Stimulated activated naive CD8-positive, alpha-beta T cell treated with anti-CD3 and anti-CD28 coated beads, Interleukin-15, amount 100 ng/mL, for 72 hours (primary cell): Measurements from ENCODE around the gene ZSCAN30.
"Not testable (repeated sequence)": the region's sequence is repeated elsewhere in the genome, so short reads cannot be mapped to it uniquely, and the experiment has no call there.

Source experiments
- ATAC-seq: fragments of 150-1000 bp; cut with Tn5 transposase; 2 replicates; pipeline ENCODE4 v1.10.0; 2021; ENCODE audit warnings: mild to moderate bottlenecking, moderate library complexity
- DNase-seq, 2 donors: peaks; one replicate each; pipeline ENCODE4 v3.0.0; 2021 to 2022
- H3K27ac Mint-ChIP-seq, 2 donors: one replicate each; pipeline ENCODE4 v1.8.0; 2022; ENCODE audit warnings: mild to moderate bottlenecking in 2 of 2, mixed read lengths in 2 of 2, moderate library complexity in 2 of 2
- H3K27me3 Mint-ChIP-seq: one replicate; pipeline ENCODE4 v1.8.0; 2022; ENCODE audit warnings: mixed read lengths
- H3K4me1 Mint-ChIP-seq: one replicate; pipeline ENCODE4 v1.8.0; 2022; ENCODE audit warnings: mild to moderate bottlenecking, mixed read lengths
- H3K4me3 Mint-ChIP-seq, 2 donors: one replicate each; pipeline ENCODE4 v1.8.0; 2022; ENCODE audit warnings: mild to moderate bottlenecking in 2 of 2, mixed read lengths in 2 of 2, moderate library complexity in 1 of 2
- H3K9me3 Mint-ChIP-seq, 2 donors: one replicate each; pipeline ENCODE4 v1.8.0; 2022; ENCODE audit warnings: mixed read lengths in 2 of 2

Gene ZSCAN30

DNA sequence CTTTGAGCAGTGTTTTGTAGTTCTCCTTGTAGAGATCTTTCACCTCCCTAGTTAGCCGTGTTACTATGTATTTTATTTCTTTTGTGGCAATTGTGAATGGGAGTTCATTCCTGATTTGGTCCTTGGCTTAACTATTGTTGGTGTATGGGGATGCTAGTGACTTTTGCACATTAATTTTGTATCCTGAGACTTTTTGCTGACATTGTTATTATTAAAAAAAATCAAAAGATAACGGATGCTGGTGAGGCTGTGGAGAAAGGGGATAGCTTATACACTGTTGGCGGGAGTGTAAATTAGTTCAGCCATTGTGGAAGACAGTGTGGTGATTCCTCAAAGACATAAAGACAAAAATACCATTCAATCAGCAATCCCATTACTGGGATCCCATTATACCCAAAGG is 66.2 kb downstream of the ZSCAN30 start:
- H3K9me3 Mint-ChIP-seq, result no peaks in the 10 kb centered on the region
- no peaks in the 10 kb centered on the region for H3K27me3 Mint-ChIP-seq
- no peak overlapping the region for H3K4me3 Mint-ChIP-seq
- no peaks in the 10 kb centered on the region for H3K4me1 Mint-ChIP-seq
- DNase-seq (no peak), ATAC-seq (no peak)
- no peak overlapping the region for H3K27ac Mint-ChIP-seq

DNA sequence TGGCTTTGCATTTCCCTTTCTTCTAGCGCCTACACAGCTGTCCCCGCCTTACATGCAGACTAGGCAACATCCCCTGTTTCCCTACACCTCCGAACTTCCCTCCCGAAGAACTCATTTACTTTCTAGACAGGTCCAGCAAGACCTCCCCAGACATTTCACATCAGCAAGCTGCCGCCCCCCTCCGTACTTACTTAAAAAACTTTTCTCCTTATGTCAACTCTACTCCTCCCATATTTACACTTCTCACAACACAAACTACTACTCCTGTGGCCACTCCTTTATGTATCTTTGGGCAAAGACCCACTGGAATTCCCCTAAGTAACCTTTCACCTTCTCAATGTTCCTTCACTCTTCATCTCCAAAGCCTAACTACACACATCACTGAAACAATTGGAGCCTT is 69.6 kb downstream of the ZSCAN30 start:
- no peaks in the 10 kb centered on the region for H3K4me1 Mint-ChIP-seq
- H3K27ac Mint-ChIP-seq, result no peak overlapping the region
- H3K27me3 Mint-ChIP-seq, result no peaks in the 10 kb centered on the region
- no peak for DNase-seq
- no peaks in the 10 kb centered on the region for H3K9me3 Mint-ChIP-seq
- no peak overlapping the region for H3K4me3 Mint-ChIP-seq
- ATAC-seq, result no peak

DNA sequence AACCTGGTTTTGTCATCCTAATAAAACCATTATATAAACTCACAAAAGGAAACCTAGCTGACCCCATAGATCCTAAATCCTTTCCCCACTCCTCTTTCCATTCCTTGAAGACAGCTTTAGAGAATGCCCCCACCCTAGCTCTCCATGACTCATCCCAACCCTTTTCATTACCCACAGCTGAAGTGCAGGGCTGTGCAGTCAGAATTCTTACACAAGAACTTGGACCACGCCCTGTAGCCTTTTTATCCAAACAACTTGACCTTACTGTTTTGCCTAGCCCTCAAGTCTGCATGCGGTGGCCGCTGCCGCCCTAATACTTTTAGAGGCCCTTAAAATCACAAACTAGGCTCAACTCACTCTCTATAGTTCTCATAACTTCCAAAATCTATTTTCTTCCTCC is 70.7 kb downstream of the ZSCAN30 start:
- H3K27me3 Mint-ChIP-seq, result not testable (repeated sequence)

DNA sequence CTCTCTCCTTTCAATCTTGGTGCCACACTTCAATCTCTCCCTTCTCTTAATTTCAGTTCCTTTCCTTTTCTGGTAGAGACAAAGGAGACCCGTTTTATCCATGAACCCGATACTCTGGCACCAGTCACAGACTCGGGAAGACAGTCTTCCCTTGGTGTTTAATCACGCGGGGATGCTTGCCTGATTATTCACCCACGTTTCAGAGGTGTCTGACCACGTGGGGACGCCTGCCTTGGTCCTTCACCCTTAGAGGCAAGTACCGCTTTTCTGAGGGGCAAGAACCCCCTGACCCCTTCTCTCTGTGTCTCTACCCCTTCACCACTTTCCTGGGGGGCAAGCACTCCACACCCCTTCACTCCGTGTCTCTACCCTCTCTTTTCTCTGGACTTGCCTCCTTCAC is 73.4 kb downstream of the ZSCAN30 start:
- not testable (repeated sequence) for H3K27ac Mint-ChIP-seq, DNase-seq, H3K9me3 Mint-ChIP-seq, H3K4me3 Mint-ChIP-seq, ATAC-seq, H3K27me3 Mint-ChIP-seq, H3K4me1 Mint-ChIP-seq

More for the DNA sequence above, 70.7 kb downstream of the ZSCAN30 start:
- not testable (repeated sequence) for H3K4me1 Mint-ChIP-seq, DNase-seq, ATAC-seq, H3K9me3 Mint-ChIP-seq, H3K4me3 Mint-ChIP-seq, H3K27ac Mint-ChIP-seq

GRCh38 chr18:35215026-35215425 is 75.0 kb downstream of the ZSCAN30 start:
- H3K27me3 Mint-ChIP-seq, result no peaks in the 10 kb centered on the region
- no peak for ATAC-seq

DNA sequence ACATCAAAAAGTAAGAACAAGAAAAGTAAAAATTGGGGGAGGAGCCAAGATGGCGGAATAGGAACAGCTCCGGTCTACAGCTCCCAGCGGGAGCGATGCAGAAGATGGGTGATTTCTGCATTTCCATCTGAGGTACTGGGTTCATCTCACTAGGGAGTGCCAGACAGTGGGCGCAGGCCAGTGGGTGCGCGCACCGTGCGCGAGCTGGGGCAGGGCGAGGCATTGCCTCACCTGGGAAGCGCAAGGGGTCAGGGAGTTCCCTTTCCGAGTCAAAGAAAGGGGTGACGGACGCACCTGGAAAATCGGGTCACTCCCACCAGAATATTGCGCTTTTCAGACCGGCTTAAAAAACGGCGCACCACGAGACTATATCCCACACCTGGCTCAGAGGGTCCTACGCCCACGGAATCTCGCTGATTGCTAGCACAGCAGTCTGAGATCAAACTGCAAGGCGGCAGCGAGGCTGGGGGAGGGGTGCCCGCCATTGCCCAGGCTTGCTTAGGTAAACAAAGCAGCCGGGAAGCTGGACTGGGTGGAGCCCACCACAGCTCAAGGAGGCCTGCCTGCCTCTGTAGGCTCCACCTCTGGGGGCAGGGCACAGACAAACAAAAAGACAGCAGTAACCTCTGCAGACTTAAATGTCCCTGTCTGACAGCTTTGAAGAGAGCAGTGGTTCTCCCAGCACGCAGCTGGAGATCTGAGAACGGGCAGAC is 84.1 kb downstream of the ZSCAN30 start:
- DNase-seq, ATAC-seq, H3K4me3 Mint-ChIP-seq, H3K4me1 Mint-ChIP-seq, H3K27ac Mint-ChIP-seq: not testable (repeated sequence)
- peaks cover 12% of the 10 kb centered on the region for H3K27me3 Mint-ChIP-seq
- H3K9me3 Mint-ChIP-seq, result peaks cover 14 to 18% of the 10 kb centered on the region in 2 donors

More at GRCh38 chr18:35215026-35215425, 75.0 kb downstream of the ZSCAN30 start:
- DNase-seq, result no peak
- no peak overlapping the region for H3K4me3 Mint-ChIP-seq
- H3K4me1 Mint-ChIP-seq, result no peaks in the 10 kb centered on the region
- H3K9me3 Mint-ChIP-seq, result no peaks in the 10 kb centered on the region
- no peak overlapping the region for H3K27ac Mint-ChIP-seq

GRCh38 chr18:35205199-35205712 is 84.8 kb downstream of the ZSCAN30 start:
- H3K27me3 Mint-ChIP-seq, result peaks cover 12% of the 10 kb centered on the region
- peaks cover 14 to 18% of the 10 kb centered on the region in 2 donors for H3K9me3 Mint-ChIP-seq
- H3K4me1 Mint-ChIP-seq, result no peaks in the 10 kb centered on the region
- no peak overlapping the region for H3K27ac Mint-ChIP-seq
- no peak overlapping the region for H3K4me3 Mint-ChIP-seq
- ATAC-seq (no peak), DNase-seq (no peak)

GRCh38 chr18:35203067-35203466 is 87.0 kb downstream of the ZSCAN30 start:
- Mint-ChIP-seq H3K4me3 (no peak overlapping the region), H3K9me3 (peaks cover 14 to 18% of the 10 kb centered on the region in 2 donors), H3K27me3 (peaks cover 12% of the 10 kb centered on the region), H3K27ac (no peak overlapping the region), H3K4me1 (no peaks in the 10 kb centered on the region)
- ATAC-seq (no peak), DNase-seq (no peak)

- H3K9me3 Mint-ChIP-seq, result peaks cover 14 to 18% of the 10 kb centered on the region in 2 donors
- H3K27me3 Mint-ChIP-seq, result peaks cover 12% of the 10 kb centered on the region
- no peak for ATAC-seq
Measured at GRCh38 chr18:35201256-35201931, 88.6 kb downstream of the ZSCAN30 start.

More at GRCh38 chr18:35201256-35201931, 88.6 kb downstream of the ZSCAN30 start:
- Mint-ChIP-seq H3K4me1 (no peaks in the 10 kb centered on the region), H3K27ac (no peak overlapping the region), H3K4me3 (no peak overlapping the region)
- no peak for DNase-seq
